Caco-2 (cell line): ENCODE data around the gene B3GAT1. TPM values are rescaled to one million over a fixed set of nuclear protein-coding genes. Genes with fewer than 3 reads are reported as not detected.

Experiments used
- BruUV-seq: library from RNA; stranded (reverse); fragments of 400-500 nt; replicated peaks from 2 replicates; lab custom pipeline; 2021; lab: Mats Ljungman, UMichigan
- CTCF ChIA-PET: fragments of 300-600 bp; sonication (Branson Sonifier 250); formaldehyde crosslinking; loops from one replicate; lab custom pipeline; 2022; ENCODE audit warnings: antibody characterized with exemption; lab: Charles Lee
- POLR2A ChIA-PET: fragments of 300-600 bp; sonication (Branson Sonifier 250); formaldehyde crosslinking; loops from one replicate; lab custom pipeline; 2022; ENCODE audit warnings: antibody characterized with exemption; lab: Charles Lee
- DNase-seq, 2 experiments: peaks; one replicate each; pipeline versions ENCODE4 v3.0.0 to v3.0.0-alpha.2; 2020 to 2022
- H3K27me3 ChIP-seq: replicated peaks from 2 replicates; pipeline ENCODE4 v1.6.0; 2011; ENCODE audit warnings: low read length; ENCODE audit not compliant: control insufficient read depth, insufficient read depth
- H3K36me3 ChIP-seq: 2 replicates; pipeline ENCODE4 v1.5.1; 2011; ENCODE audit warnings: low read length; ENCODE audit not compliant: control insufficient read depth, insufficient read depth
- H3K4me1 ChIP-seq: fragments of 250-450 bp; sonication (Bioruptor Pico); 2 replicates; pipeline ENCODE4 v1.5.1; 2020; ENCODE audit warnings: mild to moderate bottlenecking
- H3K4me3 ChIP-seq: 2 replicates; pipeline ENCODE4 v1.5.1; 2011; ENCODE audit warnings: low read depth, mild to moderate bottlenecking, control low read depth, low read length
- H3K9me3 ChIP-seq: fragments of 250-450 bp; sonication (Bioruptor Pico); 2 replicates; pipeline ENCODE4 v1.5.1; 2020; ENCODE audit warnings: mild to moderate bottlenecking, moderate library complexity
- H3K27ac Mint-ChIP-seq: one replicate; pipeline ENCODE4 v1.8.0; 2022; ENCODE audit warnings: mixed read lengths; ENCODE audit not compliant: unreplicated experiment
- H3K27me3 Mint-ChIP-seq: one replicate; pipeline ENCODE4 v1.8.0; 2022; ENCODE audit warnings: mixed read lengths; ENCODE audit not compliant: insufficient read depth, unreplicated experiment
- H3K36me3 Mint-ChIP-seq: one replicate; pipeline ENCODE4 v1.8.0; 2022; ENCODE audit warnings: mild to moderate bottlenecking, mixed read lengths; ENCODE audit not compliant: insufficient read depth, unreplicated experiment
- H3K4me1 Mint-ChIP-seq: one replicate; pipeline ENCODE4 v1.8.0; 2022; ENCODE audit warnings: low read depth, mixed read lengths; ENCODE audit not compliant: unreplicated experiment
- H3K4me3 Mint-ChIP-seq: one replicate; pipeline ENCODE4 v1.8.0; 2022; ENCODE audit warnings: mild to moderate bottlenecking, moderate library complexity, mixed read lengths; ENCODE audit not compliant: unreplicated experiment
- H3K9me3 Mint-ChIP-seq: one replicate; pipeline ENCODE4 v1.8.0; 2022; ENCODE audit warnings: mixed read lengths; ENCODE audit not compliant: unreplicated experiment
- intact Hi-C: fragments of 100-400 bp; cut with micrococcal nuclease; formaldehyde crosslinking; loops from one replicate; pipeline ENCODE4 v1.10.0; 2022; ENCODE audit not compliant: unreplicated experiment
- total RNA-seq: library from RNA; stranded (reverse); gene quantifications from 2 replicates; pipeline ENCODE4 v1.2.3, GENCODE V29; 2022
- TF ChIP-seq, protein P1 (sequence below), 2 experiments: fragments of 200-600 bp in 1 of 2; IDR thresholded peaks; 1 replicate in 1 of 2; 2 replicates in 1 of 2; pipeline versions ENCODE4 v1.5.1 to v1.8.0; 2011 to 2022; ENCODE audit warnings: antibody characterized with exemption in 1 of 2, control low read depth in 1 of 2, inconsistent platforms in 1 of 2, low read depth in 1 of 2, low read length in 1 of 2, mild to moderate bottlenecking in 1 of 2, moderate library complexity in 1 of 2; ENCODE audit not compliant: insufficient read depth in 1 of 2, severe bottlenecking in 1 of 2, unreplicated experiment in 1 of 2

B3GAT1 gene
- total RNA-seq, 1 experiment from 2014 or later = 0.11 TPM

- no peaks in the 10 kb centered on the region for H3K36me3 Mint-ChIP-seq
- no peak overlapping the region for H3K4me3 ChIP-seq
- no peaks in the 10 kb centered on the region for H3K27me3 ChIP-seq
- no peaks in the 10 kb centered on the region for H3K36me3 ChIP-seq
- DNase-seq = no peak
- intact Hi-C loops = no loop called here
- H3K4me1 Mint-ChIP-seq = peaks cover 9% of the 10 kb centered on the region
- no peaks in the 10 kb centered on the region for H3K9me3 ChIP-seq
- CTCF ChIA-PET = interaction anchor here (1.0 kb wide), 1 partner anchor 8 kb away, joined by 7 read pairs; no protein-coding TSS in a partner anchor
- POLR2A ChIA-PET = no interaction called here
- H3K4me1 ChIP-seq = peaks cover 5% of the 10 kb centered on the region; the same call in 1 of the 2 replicates
- BruUV-seq = no TSS peak
- TF ChIP-seq, protein P1, sequence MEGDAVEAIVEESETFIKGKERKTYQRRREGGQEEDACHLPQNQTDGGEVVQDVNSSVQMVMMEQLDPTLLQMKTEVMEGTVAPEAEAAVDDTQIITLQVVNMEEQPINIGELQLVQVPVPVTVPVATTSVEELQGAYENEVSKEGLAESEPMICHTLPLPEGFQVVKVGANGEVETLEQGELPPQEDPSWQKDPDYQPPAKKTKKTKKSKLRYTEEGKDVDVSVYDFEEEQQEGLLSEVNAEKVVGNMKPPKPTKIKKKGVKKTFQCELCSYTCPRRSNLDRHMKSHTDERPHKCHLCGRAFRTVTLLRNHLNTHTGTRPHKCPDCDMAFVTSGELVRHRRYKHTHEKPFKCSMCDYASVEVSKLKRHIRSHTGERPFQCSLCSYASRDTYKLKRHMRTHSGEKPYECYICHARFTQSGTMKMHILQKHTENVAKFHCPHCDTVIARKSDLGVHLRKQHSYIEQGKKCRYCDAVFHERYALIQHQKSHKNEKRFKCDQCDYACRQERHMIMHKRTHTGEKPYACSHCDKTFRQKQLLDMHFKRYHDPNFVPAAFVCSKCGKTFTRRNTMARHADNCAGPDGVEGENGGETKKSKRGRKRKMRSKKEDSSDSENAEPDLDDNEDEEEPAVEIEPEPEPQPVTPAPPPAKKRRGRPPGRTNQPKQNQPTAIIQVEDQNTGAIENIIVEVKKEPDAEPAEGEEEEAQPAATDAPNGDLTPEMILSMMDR (IDR thresholded peaks at IDR 0.05; ENCODE audit: insufficient read depth in 1 of 2, low read depth in 1 of 2, low read length in 1 of 2, severe bottlenecking in 1 of 2, unreplicated experiment in 1 of 2) = no peak
- no peaks in the 10 kb centered on the region for H3K9me3 Mint-ChIP-seq
- H3K27ac Mint-ChIP-seq = no peak overlapping the region
- H3K4me3 Mint-ChIP-seq = no peak overlapping the region
- H3K27me3 Mint-ChIP-seq = no peaks in the 10 kb centered on the region
Measured at GRCh38 chr11:134340354-134340964, 71.6 kb downstream of the B3GAT1 start.

DNA sequence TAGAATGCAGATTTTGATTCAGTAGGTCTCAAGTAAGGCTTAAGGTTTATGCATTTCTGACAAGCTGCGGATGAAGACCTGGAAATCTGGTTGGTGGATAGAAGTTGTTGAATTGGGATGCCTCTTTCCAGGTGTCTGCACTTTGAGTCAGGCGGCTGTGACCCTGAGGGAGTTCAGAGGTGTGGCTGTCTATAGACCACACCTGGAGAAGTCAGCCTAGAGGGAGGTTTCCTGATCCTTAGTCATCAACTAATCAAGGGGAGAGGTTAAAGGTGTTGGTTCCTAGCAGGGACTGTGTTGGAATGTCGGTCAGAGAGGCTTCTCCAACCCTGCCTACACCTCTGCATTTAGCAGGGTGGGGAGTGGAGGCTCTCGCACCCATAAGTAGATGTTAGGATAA is 72.3 kb downstream of the B3GAT1 start:
- Histone ChIP-seq H3K27me3 (no peaks in the 10 kb centered on the region), H3K4me1 (peaks cover 5% of the 10 kb centered on the region; the same call in 1 of the 2 replicates), H3K36me3 (no peaks in the 10 kb centered on the region), H3K9me3 (no peaks in the 10 kb centered on the region), H3K4me3 (no peak overlapping the region)
- no TSS peak for BruUV-seq
- H3K27me3 Mint-ChIP-seq = no peaks in the 10 kb centered on the region
- H3K27ac Mint-ChIP-seq = no peak overlapping the region
- H3K36me3 Mint-ChIP-seq = no peaks in the 10 kb centered on the region
- ChIA-PET CTCF (no interaction called here), POLR2A (no interaction called here)
- H3K4me1 Mint-ChIP-seq = peaks cover 9% of the 10 kb centered on the region
- H3K9me3 Mint-ChIP-seq = no peaks in the 10 kb centered on the region
- H3K4me3 Mint-ChIP-seq = no peak overlapping the region
- TF ChIP-seq, protein P1 (IDR thresholded peaks at IDR 0.05; ENCODE audit: insufficient read depth in 1 of 2, low read depth in 1 of 2, low read length in 1 of 2, severe bottlenecking in 1 of 2, unreplicated experiment in 1 of 2) = no peak
- no peak for DNase-seq
- intact Hi-C loops = no loop called here

DNA sequence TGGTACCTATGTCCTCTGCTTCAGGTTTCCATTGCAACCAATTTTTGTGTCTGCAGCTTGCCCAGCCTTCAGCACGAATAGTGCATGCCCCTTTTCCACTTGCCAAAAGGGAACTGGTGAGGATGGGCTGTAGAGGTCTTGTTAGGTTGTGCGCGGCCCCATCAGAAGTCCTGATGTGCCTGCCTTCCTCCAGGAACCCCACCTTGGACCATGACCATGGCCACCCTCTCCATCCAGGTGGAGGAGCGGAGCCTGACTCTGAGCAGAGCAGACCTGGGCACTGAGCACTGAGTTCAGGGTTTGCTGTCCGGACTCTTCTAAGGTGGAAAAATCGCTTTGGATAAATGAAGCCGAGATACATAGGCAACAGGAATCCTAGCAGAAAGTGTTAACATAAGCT is 73.4 kb downstream of the B3GAT1 start:
- Mint-ChIP-seq H3K4me1 (peaks cover 13% of the 10 kb centered on the region), H3K27me3 (peaks cover 3% of the 10 kb centered on the region), H3K36me3 (no peaks in the 10 kb centered on the region), H3K27ac (no peak overlapping the region), H3K4me3 (no peak overlapping the region), H3K9me3 (no peaks in the 10 kb centered on the region)
- Histone ChIP-seq H3K9me3 (no peaks in the 10 kb centered on the region), H3K4me1 (peaks cover 5% of the 10 kb centered on the region; the same call in 1 of the 2 replicates), H3K36me3 (no peaks in the 10 kb centered on the region), H3K4me3 (no peak overlapping the region), H3K27me3 (no peaks in the 10 kb centered on the region)
- intact Hi-C loops = no loop called here
- CTCF ChIA-PET = no interaction called here
- POLR2A ChIA-PET = no interaction called here
- no TSS peak for BruUV-seq
- DNase-seq = no peak
- TF ChIP-seq, protein P1 (IDR thresholded peaks at IDR 0.05; ENCODE audit: insufficient read depth in 1 of 2, low read depth in 1 of 2, low read length in 1 of 2, severe bottlenecking in 1 of 2, unreplicated experiment in 1 of 2) = no peak
